ENCODE results near the gene INPP4B.

Gene INPP4B

GRCh38 chr4:142035566-142035965 is 810.5 kb downstream of the INPP4B start:
- no peak for DNase-seq

- no peak for DNase-seq
These were observed 812.0 kb downstream of the INPP4B start for GRCh38 chr4:142034101-142034500.

GRCh38 chr4:142030010-142030409 is 816.1 kb downstream of the INPP4B start:
- DNase-seq: no peak

GRCh38 chr4:142021761-142022160 is 824.3 kb downstream of the INPP4B start:
- no peak for DNase-seq

- no peak for DNase-seq
These were observed 824.9 kb downstream of the INPP4B start for GRCh38 chr4:142021181-142021580.

GRCh38 chr4:142016031-142016430 is 830.1 kb downstream of the INPP4B start:
- DNase-seq: no peak

- DNase-seq: no peak
These were observed 836.4 kb downstream of the INPP4B start for GRCh38 chr4:142009751-142010150.

- DNase-seq: no peak
These were observed 840.6 kb downstream of the INPP4B start for GRCh38 chr4:142005519-142005918.

GRCh38 chr4:141999446-142000143 is 846.5 kb downstream of the INPP4B start:
- DNase-seq: no peak

- no peak for DNase-seq
These were observed 851.0 kb downstream of the INPP4B start for GRCh38 chr4:141995056-141995455.

- no peak for DNase-seq
These were observed 868.7 kb downstream of the INPP4B start for GRCh38 chr4:141977433-141977832.

Data from stimulated activated CD4-positive, alpha-beta T cell treated with anti-CD3 and anti-CD28 coated beads, Interleukin-2, amount 100 ng/mL, for 48 hours (primary cell).